ENCODE measurements around the gene HAX1. TPM values are rescaled to one million over a fixed set of nuclear protein-coding genes. Genes with fewer than 3 reads are reported as not detected.
"Not testable (repeated sequence)": the region's sequence is repeated elsewhere in the genome, so short reads cannot be mapped to it uniquely, and the experiment has no call there.

Gene HAX1
- total and polyA plus RNA-seq, 5 donors from 2014 or later, result 60.2 to 213 (median 194) TPM

GRCh38 chr1:154306151-154306550 lies 33.7 kb downstream of the HAX1 start:
- no peaks in the 10 kb centered on the region for H3K36me3 ChIP-seq (ENCODE audit: control insufficient read depth, insufficient read depth, low read length)
- H3K27me3 ChIP-seq (ENCODE audit: control insufficient read depth, insufficient read depth, low read length), result no peaks in the 10 kb centered on the region
- H3K9me3 Mint-ChIP-seq, result no peaks in the 10 kb centered on the region
- no peak for ATAC-seq (ENCODE audit: low read depth in 2 of 2)
- H3K27ac ChIP-seq (ENCODE audit: insufficient read depth, low read length, poor library complexity, severe bottlenecking), result no peak overlapping the region
- peaks cover 6 to 14% (median 11%) of the 10 kb centered on the region in 4 donors for H3K4me1 Mint-ChIP-seq
- no peak for DNase-seq
- H3K36me3 Mint-ChIP-seq, result no peaks in the 10 kb centered on the region
- H3K4me1 ChIP-seq (ENCODE audit: control insufficient read depth, insufficient read depth, low read length, poor library complexity, severe bottlenecking), result peaks cover 11% of the 10 kb centered on the region
- peak overlapping the region in 1 of 4 donors; percentile 43 for H3K4me3 Mint-ChIP-seq
- H3K27ac Mint-ChIP-seq, result no peak overlapping the region
- H3K27me3 Mint-ChIP-seq, result no peaks in the 10 kb centered on the region
- H3K9me3 ChIP-seq (ENCODE audit: control insufficient read depth in 2 of 2, low read length in 2 of 2), result no peaks in the 10 kb centered on the region
- H3K4me3 ChIP-seq (ENCODE audit: low read depth, low read length), result no peak overlapping the region

- peaks cover 6 to 14% (median 11%) of the 10 kb centered on the region in 4 donors for H3K4me1 Mint-ChIP-seq
- not testable (repeated sequence) for H3K9me3 ChIP-seq (ENCODE audit: control insufficient read depth in 2 of 2, low read length in 2 of 2); H3K9me3 Mint-ChIP-seq; H3K4me3 ChIP-seq (ENCODE audit: low read depth, low read length); H3K36me3 ChIP-seq (ENCODE audit: control insufficient read depth, insufficient read depth, low read length); H3K36me3 Mint-ChIP-seq; H3K27me3 ChIP-seq (ENCODE audit: control insufficient read depth, insufficient read depth, low read length); H3K27me3 Mint-ChIP-seq; ATAC-seq (ENCODE audit: low read depth in 2 of 2)
- DNase-seq, result peak in 1 of 3 donors; percentile 76
- peak overlapping the region in 2 of 3 donors; percentile 6 to 77 for H3K27ac Mint-ChIP-seq
- Histone ChIP-seq H3K4me1 (ENCODE audit: control insufficient read depth, insufficient read depth, low read length, poor library complexity, severe bottlenecking) (peaks cover 11% of the 10 kb centered on the region), H3K27ac (ENCODE audit: insufficient read depth, low read length, poor library complexity, severe bottlenecking) (peak overlapping the region; percentile 29)
- H3K4me3 Mint-ChIP-seq, result peak overlapping the region in 1 of 4 donors; percentile 1
These were observed 35.3 kb downstream of the HAX1 start for GRCh38 chr1:154307670-154308270.

- peaks cover 11% of the 10 kb centered on the region for H3K4me1 ChIP-seq (ENCODE audit: control insufficient read depth, insufficient read depth, low read length, poor library complexity, severe bottlenecking)
- not testable (repeated sequence) for H3K27ac ChIP-seq (ENCODE audit: insufficient read depth, low read length, poor library complexity, severe bottlenecking); H3K36me3 ChIP-seq (ENCODE audit: control insufficient read depth, insufficient read depth, low read length); H3K9me3 ChIP-seq (ENCODE audit: control insufficient read depth in 2 of 2, low read length in 2 of 2); H3K27me3 ChIP-seq (ENCODE audit: control insufficient read depth, insufficient read depth, low read length); H3K36me3 Mint-ChIP-seq; H3K27ac Mint-ChIP-seq; DNase-seq; H3K9me3 Mint-ChIP-seq; ATAC-seq (ENCODE audit: low read depth in 2 of 2); H3K4me3 Mint-ChIP-seq; H3K4me3 ChIP-seq (ENCODE audit: low read depth, low read length); H3K27me3 Mint-ChIP-seq
- H3K4me1 Mint-ChIP-seq, result peaks cover 6 to 14% (median 11%) of the 10 kb centered on the region in 4 donors
These were observed 36.7 kb downstream of the HAX1 start for GRCh38 chr1:154309136-154309535.

- H3K4me3 ChIP-seq (ENCODE audit: low read depth, low read length); H3K27me3 ChIP-seq (ENCODE audit: control insufficient read depth, insufficient read depth, low read length); H3K36me3 ChIP-seq (ENCODE audit: control insufficient read depth, insufficient read depth, low read length); H3K4me1 ChIP-seq (ENCODE audit: control insufficient read depth, insufficient read depth, low read length, poor library complexity, severe bottlenecking); H3K4me3 Mint-ChIP-seq; H3K36me3 Mint-ChIP-seq; H3K27ac Mint-ChIP-seq; H3K9me3 Mint-ChIP-seq; DNase-seq; H3K27ac ChIP-seq (ENCODE audit: insufficient read depth, low read length, poor library complexity, severe bottlenecking); ATAC-seq (ENCODE audit: low read depth in 2 of 2); H3K27me3 Mint-ChIP-seq: not testable (repeated sequence)
- peaks cover 6 to 12% (median 9%) of the 10 kb centered on the region in 4 donors for H3K4me1 Mint-ChIP-seq
- peaks cover 4 to 15% of the 10 kb centered on the region in 2 experiments for H3K9me3 ChIP-seq (ENCODE audit: control insufficient read depth in 2 of 2, low read length in 2 of 2)
These were observed 40.0 kb downstream of the HAX1 start for GRCh38 chr1:154312229-154313065.

GRCh38 chr1:154313066-154313356 lies 40.6 kb downstream of the HAX1 start:
- DNase-seq, result no peak
- peak overlapping the region in 1 of 3 donors; percentile 69 for H3K27ac Mint-ChIP-seq
- Histone ChIP-seq H3K36me3 (ENCODE audit: control insufficient read depth, insufficient read depth, low read length) (no peaks in the 10 kb centered on the region), H3K4me3 (ENCODE audit: low read depth, low read length) (no peak overlapping the region), H3K4me1 (ENCODE audit: control insufficient read depth, insufficient read depth, low read length, poor library complexity, severe bottlenecking) (peaks cover 4% of the 10 kb centered on the region), H3K9me3 (ENCODE audit: control insufficient read depth in 2 of 2, low read length in 2 of 2) (peaks cover 7 to 17% of the 10 kb centered on the region in 2 experiments), H3K27ac (ENCODE audit: insufficient read depth, low read length, poor library complexity, severe bottlenecking) (no peak overlapping the region), H3K27me3 (ENCODE audit: control insufficient read depth, insufficient read depth, low read length) (no peaks in the 10 kb centered on the region)
- no peak overlapping the region for H3K4me3 Mint-ChIP-seq
- no peaks in the 10 kb centered on the region for H3K36me3 Mint-ChIP-seq
- no peaks in the 10 kb centered on the region for H3K27me3 Mint-ChIP-seq
- no peak for ATAC-seq (ENCODE audit: low read depth in 2 of 2)
- peaks cover 0 to 9% (median 0%) of the 10 kb centered on the region in 7 donors for H3K9me3 Mint-ChIP-seq
- peaks cover 3 to 6% (median 5%) of the 10 kb centered on the region in 4 donors for H3K4me1 Mint-ChIP-seq

GRCh38 chr1:154314226-154314625 lies 41.8 kb downstream of the HAX1 start:
- H3K27me3 Mint-ChIP-seq, H3K4me3 Mint-ChIP-seq: not testable (repeated sequence)
- peaks cover 0 to 13% (median 2%) of the 10 kb centered on the region in 7 donors for H3K9me3 Mint-ChIP-seq

GRCh38 chr1:154316704-154317103 lies 44.3 kb downstream of the HAX1 start:
- no peak overlapping the region for H3K4me3 Mint-ChIP-seq
- H3K27me3 Mint-ChIP-seq, result peaks cover 8% of the 10 kb centered on the region
- peaks cover 4% of the 10 kb centered on the region for H3K36me3 Mint-ChIP-seq
- ATAC-seq (ENCODE audit: low read depth in 2 of 2) (no peak), DNase-seq (no peak)
- H3K4me1 ChIP-seq (ENCODE audit: control insufficient read depth, insufficient read depth, low read length, poor library complexity, severe bottlenecking), result no peaks in the 10 kb centered on the region
- no peak overlapping the region for H3K27ac ChIP-seq (ENCODE audit: insufficient read depth, low read length, poor library complexity, severe bottlenecking)
- H3K4me3 ChIP-seq (ENCODE audit: low read depth, low read length), result no peak overlapping the region
- peaks cover 7 to 17% of the 10 kb centered on the region in 2 experiments for H3K9me3 ChIP-seq (ENCODE audit: control insufficient read depth in 2 of 2, low read length in 2 of 2)
- H3K4me1 Mint-ChIP-seq, result no peaks in the 10 kb centered on the region
- no peaks in the 10 kb centered on the region for H3K36me3 ChIP-seq (ENCODE audit: control insufficient read depth, insufficient read depth, low read length)
- no peaks in the 10 kb centered on the region for H3K27me3 ChIP-seq (ENCODE audit: control insufficient read depth, insufficient read depth, low read length)
- H3K9me3 Mint-ChIP-seq, result peaks cover 0 to 13% (median 2%) of the 10 kb centered on the region in 7 donors
- no peak overlapping the region for H3K27ac Mint-ChIP-seq

More at GRCh38 chr1:154314226-154314625, 41.8 kb downstream of the HAX1 start:
- not testable (repeated sequence) for H3K4me1 ChIP-seq (ENCODE audit: control insufficient read depth, insufficient read depth, low read length, poor library complexity, severe bottlenecking); H3K27ac Mint-ChIP-seq; H3K27me3 ChIP-seq (ENCODE audit: control insufficient read depth, insufficient read depth, low read length); H3K27ac ChIP-seq (ENCODE audit: insufficient read depth, low read length, poor library complexity, severe bottlenecking); H3K4me1 Mint-ChIP-seq; DNase-seq; H3K36me3 ChIP-seq (ENCODE audit: control insufficient read depth, insufficient read depth, low read length); ATAC-seq (ENCODE audit: low read depth in 2 of 2); H3K4me3 ChIP-seq (ENCODE audit: low read depth, low read length); H3K36me3 Mint-ChIP-seq
- H3K9me3 ChIP-seq (ENCODE audit: control insufficient read depth in 2 of 2, low read length in 2 of 2), result peaks cover 7 to 17% of the 10 kb centered on the region in 2 experiments
